GM12891 (cell line): ENCODE data around the gene ZNF593.

Source experiments
- POLR2A ChIP-seq: IDR thresholded peaks from 2 replicates; pipeline ENCODE4 v1.6.1; 2011; ENCODE audit warnings: low read depth, low read length, control low read depth
- POLR2AphosphoS5 ChIP-seq: IDR thresholded peaks from 2 replicates; pipeline ENCODE4 v1.6.1; 2011; ENCODE audit warnings: low read depth, low read length, control low read depth
- POU2F2 ChIP-seq: IDR thresholded peaks from 2 replicates; pipeline ENCODE4 v1.6.1; 2011; ENCODE audit warnings: low read depth, mild to moderate bottlenecking, control low read depth, low read length, moderate library complexity
- TAF1 ChIP-seq: IDR thresholded peaks from 2 replicates; pipeline ENCODE4 v1.6.1; 2011; ENCODE audit warnings: low read depth, low read length, control low read depth

- TF ChIP-seq POLR2A (no peak), POLR2AphosphoS5 (no peak), POU2F2 (no peak), TAF1 (no peak)
Observed at GRCh38 chr1:26197813-26198212, 28.1 kb downstream of the ZNF593 start.
